HG02973 (cell line): ENCODE data around the gene NEDD8.

ENCODE experiments used
- ATAC-seq: cut with Tn5 transposase; IDR thresholded peaks from one replicate; pipeline ENCODE4 v1.9.1; 2021; ENCODE audit warnings: moderate library complexity; ENCODE audit not compliant: unreplicated experiment

The NEDD8 gene

DNA sequence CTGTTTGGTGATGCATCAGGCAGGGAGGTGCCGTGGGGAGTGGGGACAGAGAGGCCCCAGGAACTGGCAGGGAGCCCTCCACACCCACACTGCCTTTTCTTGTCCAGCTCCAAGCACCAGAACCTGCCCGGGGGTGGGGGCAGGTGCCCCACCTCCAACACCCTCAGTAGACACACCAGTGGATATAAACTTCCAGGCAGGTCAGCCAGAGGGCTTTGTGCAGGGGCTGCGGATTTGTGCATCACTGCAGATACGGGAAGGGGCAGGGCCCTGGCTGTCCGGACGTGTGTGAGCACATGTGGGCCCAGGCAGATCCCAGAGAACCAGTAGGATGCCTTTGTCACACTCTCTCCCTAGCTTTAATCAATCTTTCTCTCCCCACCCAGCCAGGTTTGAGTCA lies 32.1 kb upstream of the NEDD8 start:
- ATAC-seq = no peak

GRCh38 chr14:24263848-24264247 lies 31.7 kb upstream of the NEDD8 start:
- no peak for ATAC-seq

GRCh38 chr14:24262821-24263733 lies 30.9 kb upstream of the NEDD8 start, which contains the start of gene TGM1:
Gene TGM1, minus strand, starts transcription at chr14:24263177. Its CDS starts 825 bp downstream, at chr14:24262352.
- ATAC-seq = no peak

GRCh38 chr14:24261969-24262327 lies 29.8 kb upstream of the NEDD8 start:
- no peak for ATAC-seq

- ATAC-seq = no peak
These were observed 29.2 kb upstream of the NEDD8 start for GRCh38 chr14:24261256-24261968.

DNA sequence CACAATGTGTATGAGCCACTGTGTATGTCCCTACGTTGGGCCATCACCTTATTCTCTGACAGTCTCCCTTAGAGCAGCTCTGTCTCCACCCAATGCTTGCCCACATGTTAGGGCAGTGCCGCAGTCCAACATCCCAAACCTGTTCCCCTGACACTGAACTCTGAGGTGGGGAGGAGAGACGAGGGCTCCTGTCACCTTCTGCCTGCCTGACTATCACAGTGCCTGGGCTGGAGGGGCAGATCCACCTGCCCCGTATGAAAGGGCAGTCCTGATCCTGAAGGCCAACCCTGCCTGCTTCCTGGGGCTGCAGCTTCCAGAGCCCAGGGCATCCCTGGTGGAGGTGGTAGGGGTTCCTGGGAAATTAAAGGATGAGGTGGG lies 28.6 kb upstream of the NEDD8 start:
- no peak for ATAC-seq

DNA sequence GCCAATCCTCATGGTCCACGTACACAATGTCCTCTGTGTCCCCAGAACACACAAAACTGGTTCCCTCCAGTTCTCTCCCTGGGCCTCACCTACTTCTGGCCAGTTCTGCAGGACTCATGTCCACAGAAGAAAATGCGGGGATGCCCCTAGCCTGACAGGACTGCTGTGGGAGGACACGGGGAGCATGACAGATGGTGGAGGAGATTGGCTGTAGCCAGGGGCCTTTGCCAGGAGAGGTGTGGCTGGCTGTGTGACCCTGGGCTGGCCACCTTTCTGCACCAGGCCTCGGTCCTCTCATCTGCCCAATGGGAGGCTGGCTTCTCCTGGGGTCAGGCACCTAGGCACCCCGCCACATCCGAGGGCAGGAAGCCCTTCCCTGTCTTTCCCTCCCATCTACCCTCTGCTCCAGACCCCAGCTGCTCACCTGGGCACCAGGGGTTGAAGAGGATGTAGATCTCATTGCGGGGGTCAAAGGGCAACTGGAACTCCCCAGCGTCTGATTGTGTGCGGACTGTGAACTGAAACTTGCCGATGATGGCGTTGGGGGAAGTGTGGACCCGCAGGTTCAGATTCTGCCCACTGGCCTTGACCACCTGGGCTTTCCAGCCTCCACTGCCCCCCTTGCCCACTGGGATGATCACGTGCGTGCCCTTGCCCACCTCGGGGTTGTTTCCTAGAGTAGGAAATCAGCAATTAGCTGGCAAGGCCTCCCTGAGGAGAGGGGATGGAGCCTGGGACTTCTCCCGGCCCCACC lies 28.0 kb upstream of the NEDD8 start:
- no peak for ATAC-seq

DNA sequence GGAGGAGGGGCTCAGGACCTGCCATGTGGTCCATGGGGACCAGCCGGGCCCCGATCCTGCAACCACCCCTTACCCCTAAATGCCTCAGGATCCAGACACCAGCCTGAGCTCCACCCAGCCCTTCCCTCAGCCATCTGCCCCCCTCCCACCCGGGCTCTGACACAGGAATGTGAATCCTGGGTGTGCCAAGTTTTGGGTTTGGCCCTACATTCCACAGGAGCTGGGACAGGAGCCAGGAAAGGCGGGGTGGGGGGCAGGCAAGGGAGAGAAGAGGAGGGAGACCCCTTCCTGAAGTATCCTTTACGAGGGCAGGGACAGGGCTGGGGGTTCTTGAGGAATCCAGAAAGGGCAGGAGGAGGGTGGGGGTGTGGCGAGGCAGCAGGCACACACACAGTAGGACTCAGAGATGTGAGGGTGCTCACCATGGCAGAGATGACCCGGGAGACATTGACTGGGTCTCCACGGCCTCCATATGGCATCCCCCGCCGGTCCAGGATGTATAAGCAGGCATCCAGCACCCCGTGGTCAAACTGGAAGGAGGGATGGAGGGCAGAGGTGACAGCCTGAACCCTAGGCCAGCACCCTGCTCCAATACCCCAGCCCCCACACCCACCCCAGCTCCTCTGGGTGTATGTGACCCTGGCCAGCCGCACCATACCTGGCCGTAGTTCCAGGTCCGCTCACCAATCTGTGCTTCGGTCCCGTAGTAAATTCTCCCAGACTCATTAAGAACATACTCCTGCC lies 27.3 kb upstream of the NEDD8 start:
- ATAC-seq = no peak

DNA sequence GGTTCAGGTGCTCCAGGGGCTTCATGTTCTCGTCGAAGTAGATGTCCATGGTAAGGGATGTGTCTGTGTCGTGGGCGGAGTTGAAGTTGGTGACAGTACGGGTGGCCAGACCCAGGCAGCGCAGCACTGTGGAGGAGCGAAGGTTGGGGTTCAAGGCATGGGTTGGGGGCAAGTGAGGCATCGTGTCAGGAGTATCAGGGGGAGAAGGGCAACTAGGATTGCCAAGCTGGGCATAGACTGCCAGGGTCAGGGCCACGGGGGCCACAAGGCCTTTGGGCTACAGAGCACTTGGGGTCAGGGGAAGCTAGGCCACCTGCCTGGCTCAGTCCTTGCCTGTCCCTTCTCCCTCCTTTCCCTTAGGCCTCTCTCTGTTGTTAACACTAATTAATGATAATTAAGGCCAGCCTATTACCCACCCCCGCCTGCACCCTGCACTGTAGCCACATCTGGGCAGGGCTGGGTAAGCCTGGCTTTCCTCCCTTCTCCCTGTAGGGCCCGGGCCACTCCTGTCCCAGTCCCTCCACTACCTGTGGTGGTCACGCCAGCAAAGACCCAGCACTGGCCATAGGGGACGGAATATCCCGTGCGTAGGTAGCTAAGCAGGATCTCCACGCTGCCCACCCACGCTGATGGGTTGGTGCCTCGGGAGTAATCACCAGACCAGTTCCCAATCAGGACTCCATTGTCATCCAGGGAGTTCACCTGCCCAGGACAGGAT lies 26.5 kb upstream of the NEDD8 start:
- ATAC-seq = no peak

DNA sequence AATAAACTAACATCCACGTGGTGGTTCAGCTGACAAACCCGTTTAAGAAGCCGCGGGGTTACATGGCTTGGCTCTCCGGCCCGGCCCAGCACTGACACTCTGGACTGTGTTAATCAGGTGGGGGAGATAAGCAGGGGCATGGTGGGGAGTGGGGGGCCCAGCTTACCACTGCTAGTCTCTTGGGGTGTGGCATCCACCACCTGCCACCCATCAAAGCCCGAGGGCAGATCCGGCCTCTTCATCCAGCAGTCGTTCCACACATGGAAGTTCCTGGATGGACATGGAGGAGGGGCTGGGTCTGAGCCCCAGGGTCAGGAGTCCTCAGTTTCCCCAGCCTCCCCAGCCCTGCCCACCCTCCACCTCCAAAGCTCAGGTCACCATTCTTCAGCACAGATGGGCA lies 26.0 kb upstream of the NEDD8 start:
- ATAC-seq = no peak

- ATAC-seq = no peak
These were observed 24.8 kb upstream of the NEDD8 start for GRCh38 chr14:24256960-24257359.

DNA sequence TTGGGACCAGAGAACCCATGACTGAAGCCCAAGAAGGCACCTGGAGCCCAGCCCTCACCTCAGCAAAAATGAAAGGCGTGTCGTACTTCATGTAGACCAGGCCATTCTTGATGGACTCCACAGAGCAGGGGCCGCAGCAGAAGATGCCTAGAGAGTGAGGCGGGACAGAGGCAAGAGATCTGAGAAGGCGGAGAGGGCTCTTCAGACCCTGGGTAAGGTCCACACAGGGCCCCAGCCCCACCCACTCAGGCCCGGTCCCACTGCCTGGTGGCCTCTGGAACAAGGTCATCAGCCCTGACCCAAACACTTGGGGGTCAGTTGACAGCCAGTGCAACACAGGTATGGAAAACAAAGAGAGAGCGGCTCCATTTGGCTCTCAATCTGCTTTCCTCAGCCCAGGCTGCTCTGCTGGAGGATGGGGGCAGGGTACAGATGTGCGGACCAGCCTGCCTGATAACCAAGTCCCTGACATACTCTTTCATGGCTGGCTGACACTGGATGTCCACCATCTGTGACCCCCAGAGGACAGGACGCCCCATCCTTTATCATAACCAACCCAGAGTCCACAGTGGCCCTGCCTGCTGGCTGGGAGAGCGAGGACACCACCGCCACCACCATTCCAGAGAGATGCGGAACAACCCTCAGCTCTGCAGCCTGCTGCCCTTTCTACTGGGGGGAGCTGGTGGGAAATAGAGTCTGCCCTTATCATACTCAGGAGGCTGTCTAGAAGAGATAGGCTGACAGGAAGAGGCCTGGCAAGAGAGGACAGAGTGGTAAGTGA lies 24.0 kb upstream of the NEDD8 start:
- ATAC-seq = no peak

DNA sequence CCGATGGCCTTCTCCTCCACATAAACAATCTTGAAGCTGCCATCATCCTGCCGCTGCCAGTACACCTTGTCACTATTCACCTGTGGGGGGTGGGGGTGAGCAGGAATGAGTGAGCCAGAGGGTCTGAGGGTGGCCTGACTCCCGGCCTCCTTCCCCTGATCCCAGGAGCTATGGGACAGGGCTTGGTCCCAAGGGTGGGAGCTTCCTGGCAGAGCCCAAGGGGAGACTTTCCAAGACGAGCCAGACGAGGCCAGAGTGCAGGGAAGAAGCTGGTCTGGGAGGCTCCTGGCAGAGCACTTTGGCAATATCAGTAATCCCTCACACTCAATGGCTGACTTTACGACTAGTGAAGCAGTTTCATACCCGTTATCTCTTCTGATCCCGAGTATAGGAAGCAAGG lies 23.3 kb upstream of the NEDD8 start:
- ATAC-seq = no peak

DNA sequence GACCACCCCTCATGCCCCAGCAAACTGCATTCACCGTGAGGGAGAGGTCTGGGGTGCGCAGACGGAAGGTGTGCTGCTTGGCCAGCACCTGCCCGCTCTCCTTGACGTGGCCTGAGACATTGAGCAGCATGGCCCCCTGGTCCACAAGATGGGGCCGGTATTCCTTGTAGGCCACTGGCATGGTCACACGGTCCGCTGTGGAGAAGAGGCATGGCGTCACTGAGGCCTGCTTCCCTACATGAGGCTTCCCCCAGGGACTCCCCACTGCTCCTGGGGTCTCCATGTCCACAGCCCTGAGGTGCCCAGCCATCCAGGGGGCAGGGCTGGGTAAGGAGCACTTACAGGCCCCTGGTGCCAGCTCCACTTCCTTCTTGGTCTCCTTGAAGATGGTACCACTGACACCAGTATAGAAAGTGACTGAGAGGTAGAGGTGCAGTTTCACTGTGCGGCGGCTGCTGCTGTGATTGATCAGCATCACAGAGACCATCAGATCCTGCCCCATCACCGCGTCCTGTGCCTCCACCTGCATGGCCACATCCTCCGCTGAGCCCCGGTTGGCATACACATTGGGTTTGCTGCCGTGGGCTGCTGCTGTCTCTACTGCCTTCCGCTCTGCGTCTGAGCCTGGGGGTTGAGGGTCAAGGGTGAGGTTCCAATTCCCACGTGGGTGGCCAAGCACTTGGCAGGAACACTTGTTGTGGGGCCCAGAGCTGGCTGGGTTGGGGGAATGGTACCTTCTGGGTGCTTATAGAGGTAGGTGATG lies 22.6 kb upstream of the NEDD8 start:
- ATAC-seq = no peak

- ATAC-seq = no peak
These were observed 21.8 kb upstream of the NEDD8 start for GRCh38 chr14:24253936-24254335.

GRCh38 chr14:24252289-24253124 lies 20.3 kb upstream of the NEDD8 start:
- no peak for ATAC-seq

DNA sequence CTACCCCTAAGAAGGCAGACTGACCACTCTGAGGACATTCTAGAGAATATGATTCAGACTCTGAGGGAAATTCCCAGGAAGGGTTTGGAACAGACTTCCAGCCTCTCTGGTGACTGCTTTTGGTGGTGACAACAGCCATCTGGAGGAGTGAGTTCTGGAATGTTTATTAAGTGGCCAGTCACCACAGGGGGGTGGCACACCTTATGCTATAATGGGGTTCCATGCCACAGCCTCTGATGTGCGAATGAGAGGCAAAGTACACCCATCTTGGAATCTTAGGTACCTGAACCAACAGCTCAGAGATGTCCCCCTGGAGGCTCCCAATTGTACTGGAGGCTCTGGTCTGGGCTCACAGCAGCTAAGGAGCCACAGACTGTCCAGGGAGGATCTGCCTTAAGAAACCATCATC lies 19.7 kb upstream of the NEDD8 start:
- no peak for ATAC-seq

DNA sequence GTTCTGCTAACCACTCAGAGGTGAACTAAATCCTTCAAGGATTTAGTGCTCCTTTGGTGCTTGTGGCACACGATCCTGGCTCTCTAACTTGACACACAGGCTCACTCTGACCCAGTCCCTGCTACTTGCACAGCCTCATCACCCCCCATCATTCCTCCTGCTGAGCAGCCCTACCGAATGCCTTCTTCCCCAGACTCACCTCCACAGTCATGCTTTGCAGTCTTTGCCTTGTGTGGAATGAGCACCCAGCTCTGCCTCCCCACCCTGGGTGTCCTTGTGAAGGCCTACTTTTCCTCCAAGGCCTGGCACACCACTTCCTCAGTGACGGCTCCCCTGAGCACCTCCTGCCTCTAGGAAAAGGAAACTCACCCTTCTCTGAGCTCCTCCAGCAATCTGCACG lies 18.2 kb upstream of the NEDD8 start:
- no peak for ATAC-seq
